Transverse colon (tissue), 3 donors: ENCODE results near the gene SENP2.

Source experiments
- EP300 ChIP-seq: sonication (generic); formaldehyde crosslinking; IDR thresholded peaks from one replicate; pipeline ENCODE4 v1.6.1; 2017; ENCODE audit warnings: antibody characterized with exemption, low read depth
- TF ChIP-seq, protein P1 (sequence below), 5 experiments: fragments of 200-600 bp in 3 of 5; fragments of 450-650 bp in 2 of 5; sonication (generic) in 3 of 5; IDR thresholded peaks; 1 replicate in 2 of 5; 2 replicates in 3 of 5; pipeline ENCODE4 v1.5.1; 2016 to 2017; ENCODE audit warnings: antibody characterized with exemption in 5 of 5, inconsistent platforms in 3 of 5, mild to moderate bottlenecking in 2 of 5, moderate library complexity in 1 of 5

DNA sequence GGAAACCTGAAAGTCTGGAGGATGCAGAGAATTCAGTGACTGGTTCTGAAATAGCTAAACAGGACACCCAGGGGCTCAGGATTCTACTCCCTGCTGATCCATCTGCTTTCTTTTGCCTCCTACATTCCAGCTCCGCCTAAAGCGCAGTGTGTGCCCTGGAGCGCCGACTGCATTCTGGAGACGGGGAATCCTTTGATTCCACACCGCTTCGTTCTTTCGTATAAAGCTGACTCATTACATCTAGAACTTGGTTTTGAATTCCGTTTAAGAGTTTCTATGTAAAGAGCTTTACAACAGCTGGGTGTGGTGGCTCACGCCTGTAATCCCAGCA, 61.8 kb downstream of the SENP2 start:
- no peak for TF ChIP-seq EP300
- TF ChIP-seq, protein P1, sequence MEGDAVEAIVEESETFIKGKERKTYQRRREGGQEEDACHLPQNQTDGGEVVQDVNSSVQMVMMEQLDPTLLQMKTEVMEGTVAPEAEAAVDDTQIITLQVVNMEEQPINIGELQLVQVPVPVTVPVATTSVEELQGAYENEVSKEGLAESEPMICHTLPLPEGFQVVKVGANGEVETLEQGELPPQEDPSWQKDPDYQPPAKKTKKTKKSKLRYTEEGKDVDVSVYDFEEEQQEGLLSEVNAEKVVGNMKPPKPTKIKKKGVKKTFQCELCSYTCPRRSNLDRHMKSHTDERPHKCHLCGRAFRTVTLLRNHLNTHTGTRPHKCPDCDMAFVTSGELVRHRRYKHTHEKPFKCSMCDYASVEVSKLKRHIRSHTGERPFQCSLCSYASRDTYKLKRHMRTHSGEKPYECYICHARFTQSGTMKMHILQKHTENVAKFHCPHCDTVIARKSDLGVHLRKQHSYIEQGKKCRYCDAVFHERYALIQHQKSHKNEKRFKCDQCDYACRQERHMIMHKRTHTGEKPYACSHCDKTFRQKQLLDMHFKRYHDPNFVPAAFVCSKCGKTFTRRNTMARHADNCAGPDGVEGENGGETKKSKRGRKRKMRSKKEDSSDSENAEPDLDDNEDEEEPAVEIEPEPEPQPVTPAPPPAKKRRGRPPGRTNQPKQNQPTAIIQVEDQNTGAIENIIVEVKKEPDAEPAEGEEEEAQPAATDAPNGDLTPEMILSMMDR (IDR thresholded peaks at IDR 0.05) = no peak
